GM21723 (cell line): ENCODE data around the gene PTHLH.

Experiments
- ATAC-seq: cut with Tn5 transposase; IDR thresholded peaks from one replicate; pipeline ENCODE4 v1.9.1; 2021; ENCODE audit warnings: mild to moderate bottlenecking, moderate library complexity; ENCODE audit not compliant: unreplicated experiment

The PTHLH gene

DNA sequence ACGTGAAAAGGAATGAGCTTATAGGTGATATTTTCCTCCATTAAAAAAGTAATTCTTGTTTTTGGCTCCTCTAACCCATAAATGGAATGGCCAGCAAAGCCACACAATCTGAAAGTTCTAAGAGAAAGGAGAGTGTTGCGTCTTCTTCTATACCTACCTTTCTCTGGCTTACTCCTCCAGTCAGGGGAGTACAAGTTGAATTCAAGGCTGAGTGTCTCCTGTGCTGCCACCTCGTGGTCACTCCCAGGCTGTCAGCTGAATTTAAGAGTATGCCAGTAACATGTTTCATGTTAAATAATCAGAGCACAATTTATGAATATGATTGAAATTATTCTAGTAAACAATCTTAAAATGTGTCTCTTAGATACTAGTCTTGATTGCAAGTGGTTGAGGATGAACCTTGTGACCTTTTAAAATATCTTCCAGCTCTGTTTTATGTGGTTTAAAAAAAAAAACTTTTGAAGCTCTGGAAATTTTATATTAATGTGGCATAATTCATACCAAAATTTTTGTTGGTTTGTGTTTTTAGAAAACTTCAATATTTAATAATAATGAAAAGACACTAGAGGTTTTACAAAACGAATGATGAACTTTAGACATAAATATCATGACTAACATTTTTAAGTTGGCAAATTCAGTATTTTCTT is 31.7 kb downstream of the PTHLH start:
- ATAC-seq, result peak; percentile 96

DNA sequence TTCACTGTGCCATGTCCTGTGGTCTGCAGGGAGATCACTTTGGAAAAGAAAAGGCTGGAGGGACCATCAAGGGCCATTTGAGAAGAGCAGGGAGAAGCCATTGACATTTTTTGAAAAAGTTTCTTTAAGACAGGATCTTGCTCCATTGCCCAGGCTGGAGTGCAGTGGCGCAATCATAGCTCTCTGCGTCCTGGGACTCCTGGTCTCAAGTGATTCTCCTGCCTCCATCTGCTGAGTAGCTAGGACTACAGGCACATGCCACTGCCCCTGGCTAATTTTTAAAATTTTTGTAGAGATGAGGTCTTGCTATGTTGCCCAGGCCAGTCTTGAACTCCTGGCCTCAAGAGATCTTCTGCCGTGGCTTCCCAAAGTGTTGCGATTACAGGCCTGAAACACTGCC is 32.3 kb downstream of the PTHLH start:
- ATAC-seq, result no peak

DNA sequence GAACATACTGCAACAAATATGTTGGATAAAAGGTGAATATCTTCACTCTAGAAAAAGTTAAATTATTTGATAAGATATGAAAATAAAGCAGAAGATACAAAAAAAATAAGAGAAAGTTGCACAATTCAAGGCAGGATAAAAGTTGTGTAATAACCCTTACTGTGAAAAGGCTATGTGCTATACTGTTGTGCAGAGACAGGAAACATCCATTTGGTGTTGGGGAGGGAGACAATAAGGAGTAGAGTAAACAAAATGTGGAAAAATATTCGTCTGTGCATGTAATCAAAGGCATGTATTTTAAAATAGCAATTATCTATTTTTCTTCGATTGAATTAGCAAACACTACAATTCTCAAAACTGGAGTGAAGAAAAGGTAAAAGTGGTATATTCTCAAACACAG is 34.8 kb downstream of the PTHLH start:
- no peak for ATAC-seq

DNA sequence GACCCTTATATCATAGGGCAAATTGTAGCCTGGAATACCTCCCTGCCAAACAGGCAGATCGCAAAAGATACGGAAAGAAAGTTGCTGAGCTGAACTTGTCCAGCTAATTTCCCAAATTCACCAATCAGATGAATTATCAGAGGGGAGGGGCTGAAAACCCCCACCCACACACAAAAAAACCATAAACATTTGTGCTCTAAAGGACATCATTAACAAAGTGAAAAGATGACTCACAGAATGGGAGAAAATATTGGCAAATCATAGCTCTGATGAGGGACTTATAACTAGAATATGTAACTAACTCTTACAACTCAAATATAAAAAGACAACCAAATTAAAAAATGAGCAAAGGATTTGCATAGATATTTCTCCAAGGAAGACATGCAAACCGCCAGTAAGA is 36.3 kb downstream of the PTHLH start:
- no peak for ATAC-seq

DNA sequence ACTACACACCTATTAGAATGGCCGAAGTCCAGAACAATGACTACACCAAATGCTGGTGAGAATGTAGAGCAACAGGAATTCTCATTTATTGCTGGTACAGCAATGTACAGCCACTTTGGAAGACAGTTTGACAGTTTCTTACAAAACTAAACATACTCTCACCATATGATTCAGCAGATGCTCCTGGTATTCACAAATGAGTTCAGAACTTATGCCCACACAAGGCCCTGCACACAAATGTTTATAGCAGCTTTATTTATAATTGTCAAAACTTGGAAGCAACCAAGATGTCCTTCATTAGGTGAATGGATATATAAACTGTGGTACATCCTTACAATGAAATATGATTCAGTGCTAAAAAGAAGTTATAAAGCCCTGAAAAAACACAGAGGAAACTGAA is 38.3 kb downstream of the PTHLH start:
- ATAC-seq, result no peak

DNA sequence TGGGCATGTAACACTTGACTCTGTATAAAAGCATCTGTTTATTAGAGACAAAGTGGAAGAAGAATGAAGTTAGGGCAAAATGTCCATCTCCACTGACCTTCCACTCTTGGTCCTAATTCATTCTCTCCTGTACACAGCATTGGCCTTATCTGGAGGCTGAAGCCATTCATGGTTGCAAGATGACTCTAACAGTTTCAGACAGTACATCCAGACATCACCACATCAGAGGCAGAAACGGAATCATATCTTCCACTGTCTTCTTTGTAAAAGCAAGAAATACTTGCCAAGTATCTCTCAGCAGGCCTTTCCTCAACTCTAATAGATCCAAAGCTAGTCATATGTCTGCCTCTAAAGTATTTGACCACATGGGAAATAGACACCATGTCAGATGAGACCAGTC is 41.1 kb downstream of the PTHLH start:
- ATAC-seq, result no peak

DNA sequence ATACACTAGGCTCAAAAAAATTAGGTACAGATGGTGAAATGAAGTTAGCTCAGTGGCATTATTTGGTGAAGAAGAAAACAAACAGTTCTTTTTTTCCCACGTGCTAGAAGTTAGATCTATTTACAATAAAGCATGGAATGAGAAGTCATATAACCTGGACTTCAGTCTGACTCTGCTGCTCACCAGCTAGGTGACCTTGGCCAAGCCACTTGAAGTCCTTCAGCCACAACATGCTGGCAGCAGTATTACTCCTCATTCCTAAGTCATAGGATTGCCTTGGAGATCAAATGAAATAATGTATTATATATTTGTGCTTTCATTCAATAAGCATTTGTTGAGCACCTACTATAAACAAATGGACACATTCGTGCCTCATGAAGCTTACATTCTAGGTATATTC is 45.2 kb downstream of the PTHLH start:
- no peak for ATAC-seq

DNA sequence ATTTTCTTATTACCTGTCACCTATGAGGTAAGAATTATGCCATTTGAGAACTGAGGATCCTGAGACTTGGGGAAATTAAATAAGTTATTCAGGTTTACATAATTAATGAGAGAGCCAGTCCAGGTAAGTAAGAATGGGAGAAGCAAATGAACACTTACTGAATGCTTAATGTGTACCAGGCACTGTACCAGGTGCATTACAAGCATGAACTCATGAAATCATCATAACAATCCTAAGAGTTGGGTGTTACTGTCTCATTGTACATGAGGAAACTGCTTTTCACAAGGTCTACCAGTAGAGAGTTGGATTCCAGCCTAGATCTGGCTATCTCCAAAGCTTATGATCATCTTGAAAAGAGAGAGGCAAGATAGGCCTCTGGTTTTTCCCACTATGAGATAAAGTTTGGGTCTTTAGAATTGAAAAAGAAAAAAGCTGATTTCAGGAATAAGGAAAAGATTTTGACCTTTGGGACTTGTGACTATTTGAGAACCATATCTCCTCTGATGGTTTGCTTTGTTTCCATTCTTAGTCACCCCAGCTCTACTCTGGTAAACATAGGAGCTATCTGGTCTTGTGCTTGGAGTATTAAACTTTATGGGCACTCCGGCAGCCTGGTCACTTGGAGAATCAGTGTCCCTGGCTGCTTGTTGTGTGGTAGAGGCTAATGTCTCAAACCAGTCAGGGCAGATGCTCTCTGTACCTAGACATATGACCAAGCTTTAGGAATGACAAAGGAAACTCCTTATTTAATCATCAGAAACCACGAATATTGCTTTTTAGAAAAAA is 48.0 kb downstream of the PTHLH start:
- ATAC-seq, result no peak

DNA sequence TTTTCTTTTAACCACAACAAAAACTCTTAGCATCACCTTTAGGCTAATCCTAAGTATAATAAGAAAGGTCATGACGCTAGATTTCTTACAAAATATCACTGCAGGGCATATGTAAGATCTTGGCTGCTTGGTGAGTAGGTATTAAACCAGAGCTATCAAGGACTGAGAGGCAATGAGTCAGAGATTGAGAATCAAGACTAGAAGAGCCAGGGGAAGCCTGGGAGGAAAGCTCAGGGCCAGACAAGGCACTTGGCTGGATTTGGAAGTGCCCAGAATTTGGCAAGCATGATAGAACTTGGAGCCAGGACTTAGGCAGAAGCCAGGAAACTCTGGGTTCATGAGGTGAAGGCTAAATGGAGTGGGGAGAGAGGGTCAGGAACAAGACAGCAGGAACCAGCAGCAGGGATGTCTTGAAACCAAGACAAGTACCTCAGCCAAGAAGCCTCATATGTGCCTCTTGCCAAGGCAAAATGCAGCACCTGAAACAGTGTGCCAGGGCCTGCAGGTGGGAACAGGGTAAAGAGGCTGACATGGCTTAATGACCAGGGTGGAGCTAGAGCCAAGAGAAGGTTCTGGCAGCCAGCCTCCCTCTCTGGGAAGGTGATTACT is 49.9 kb downstream of the PTHLH start:
- ATAC-seq, result no peak

DNA sequence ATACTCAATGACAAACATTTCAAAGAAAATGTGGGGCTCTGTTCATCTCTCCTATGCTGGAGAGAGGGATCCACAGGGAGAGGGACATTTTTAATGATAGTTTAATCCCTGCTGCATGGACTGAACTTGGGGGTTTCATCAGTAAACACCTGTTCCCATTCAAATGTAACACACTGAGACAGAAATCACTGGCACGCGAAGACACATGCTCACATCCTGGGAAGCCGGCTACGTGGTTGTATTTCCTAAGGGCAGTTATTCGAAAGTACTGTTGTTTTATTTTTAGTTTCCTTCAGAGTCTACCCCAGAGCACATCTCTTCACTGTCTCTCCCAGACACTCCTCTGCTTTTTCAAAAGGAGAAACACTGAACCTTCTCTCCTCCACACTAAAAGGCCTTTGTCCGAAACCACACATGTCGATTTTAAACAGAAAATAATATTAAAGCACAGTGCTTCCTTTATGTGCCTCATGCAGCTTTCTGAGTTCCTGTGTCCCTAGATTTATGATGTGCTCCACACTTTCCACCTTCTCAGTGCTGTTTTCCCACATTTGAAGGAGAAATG is 52.8 kb downstream of the PTHLH start:
- ATAC-seq, result no peak

DNA sequence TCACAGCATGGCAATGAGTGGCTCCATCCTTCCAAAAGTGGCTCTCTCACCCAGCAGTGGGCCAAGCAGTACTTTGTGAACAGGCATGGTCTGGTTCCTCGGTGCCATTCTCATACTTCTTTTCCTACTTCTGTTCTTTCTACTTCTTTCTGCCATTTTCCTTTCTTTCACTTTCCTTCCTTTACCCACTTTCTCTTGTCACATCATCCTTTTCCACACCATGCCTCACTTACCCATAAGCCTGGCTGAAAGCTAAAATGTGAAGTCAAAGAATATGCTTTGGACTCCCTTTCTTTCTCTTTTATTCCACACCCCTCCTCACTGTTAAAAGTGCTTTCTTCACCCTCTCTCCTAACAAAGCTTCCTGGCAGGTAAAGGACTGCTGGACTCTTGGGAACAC is 57.0 kb downstream of the PTHLH start:
- ATAC-seq, result no peak

DNA sequence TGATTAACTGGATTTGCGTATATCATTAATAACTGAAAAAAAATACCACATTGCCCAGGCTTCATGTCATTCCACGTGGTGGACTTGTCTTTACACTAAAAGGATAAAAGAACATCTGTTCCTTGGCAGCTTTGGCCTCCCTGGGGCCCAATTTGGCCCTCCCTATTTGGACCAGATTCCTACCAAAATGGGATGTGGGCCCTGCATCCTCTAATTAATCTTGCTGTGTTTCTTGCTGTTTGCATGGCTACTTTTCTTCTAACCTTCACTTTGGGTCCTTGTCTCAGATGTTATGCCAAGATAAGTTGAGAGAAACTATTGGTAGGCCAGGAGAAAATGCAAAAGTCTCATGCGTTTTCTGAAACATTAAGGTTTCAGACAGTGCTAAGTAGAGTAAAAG is 57.5 kb downstream of the PTHLH start:
- ATAC-seq, result no peak

DNA sequence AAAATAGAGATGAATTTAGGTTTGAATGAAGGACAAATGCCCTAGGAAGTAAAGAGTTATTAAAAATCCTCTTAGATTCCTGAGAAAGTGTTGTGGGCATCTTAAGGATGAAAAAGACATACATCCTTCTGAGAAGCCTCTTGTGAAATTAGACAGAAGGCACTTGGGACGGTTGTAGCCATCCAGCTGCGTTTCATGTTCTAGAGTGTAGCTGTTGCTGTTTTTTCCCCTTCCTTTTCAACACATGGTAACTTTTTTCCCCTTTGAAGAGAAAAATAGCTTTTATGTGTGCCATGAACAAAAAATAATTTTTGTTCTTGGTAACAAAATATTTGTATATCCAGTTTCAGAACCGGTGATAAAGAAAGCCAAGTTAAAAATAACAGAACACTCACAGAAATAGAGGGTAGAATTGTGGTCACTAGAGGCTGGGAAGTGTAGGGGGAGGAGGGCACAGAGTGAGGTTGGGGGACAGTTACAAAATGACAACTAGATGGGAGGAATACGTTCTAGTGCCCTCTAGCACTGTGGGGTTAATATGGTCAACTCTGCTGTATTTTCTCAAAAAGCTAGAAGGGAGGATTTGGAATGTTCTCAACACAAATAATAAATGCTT is 58.4 kb downstream of the PTHLH start:
- ATAC-seq, result no peak

DNA sequence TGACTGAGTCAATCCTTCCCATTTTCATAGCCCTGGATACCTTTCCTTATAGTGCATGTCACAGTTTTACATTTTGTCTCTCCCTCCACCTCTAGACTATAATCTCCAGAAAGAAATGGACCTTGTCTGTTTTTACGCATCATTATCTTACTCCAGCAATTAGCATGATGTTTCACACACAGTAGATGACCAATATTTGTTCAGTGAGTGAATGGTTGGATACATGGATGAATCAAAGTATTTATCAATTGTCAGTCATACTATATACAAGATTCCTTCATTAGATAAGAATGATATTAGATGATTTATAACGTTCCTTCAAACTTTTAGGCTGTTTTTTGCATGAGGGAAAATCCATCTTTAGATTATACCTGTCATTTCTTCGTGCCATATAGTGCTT is 61.1 kb downstream of the PTHLH start:
- no peak for ATAC-seq
